ENCODE measurements around the gene CASP14.
"Not testable (repeated sequence)": the region's sequence is repeated elsewhere in the genome, so short reads cannot be mapped to it uniquely, and the experiment has no call there.

CASP14 gene

GRCh38 chr19:15050639-15051038, 1.4 kb downstream of the CASP14 start:
- ATAC-seq: no peak
- TF ChIP-seq RARB (CRISPR knock-in tag; IDR thresholded peaks at IDR 0.05) (no peak), CSRNP3 (CRISPR knock-in tag; IDR thresholded peaks at IDR 0.05) (no peak), PATZ1 (CRISPR knock-in tag; IDR thresholded peaks at IDR 0.05; ENCODE audit: borderline replicate concordance) (no peak), CSDC2 (CRISPR knock-in tag; IDR thresholded peaks at IDR 0.05) (no peak), BACH2 (CRISPR knock-in tag; IDR thresholded peaks at IDR 0.05; ENCODE audit: borderline replicate concordance) (no peak), ZC3H10 (CRISPR knock-in tag; IDR thresholded peaks at IDR 0.05) (no peak), ZFP3 (CRISPR knock-in tag; IDR thresholded peaks at IDR 0.05) (no peak), ZNF8 (CRISPR knock-in tag; IDR thresholded peaks at IDR 0.05) (no peak), TOX (CRISPR knock-in tag; IDR thresholded peaks at IDR 0.05; ENCODE audit: borderline replicate concordance) (no peak), OSR1 (CRISPR knock-in tag; IDR thresholded peaks at IDR 0.05) (no peak), GLIS3 (CRISPR knock-in tag; IDR thresholded peaks at IDR 0.05) (no peak), TSHZ2 (CRISPR knock-in tag; IDR thresholded peaks at IDR 0.05) (no peak), ZNF565 (CRISPR knock-in tag; conservative IDR thresholded peaks at IDR 0.05; ENCODE audit: low read depth) (no peak)

- no peak for TF ChIP-seq BACH2 (CRISPR knock-in tag; IDR thresholded peaks at IDR 0.05; ENCODE audit: borderline replicate concordance)
- no peak for TF ChIP-seq ESRRG (CRISPR knock-in tag; IDR thresholded peaks at IDR 0.05)
- no peak for TF ChIP-seq PATZ1 (CRISPR knock-in tag; IDR thresholded peaks at IDR 0.05; ENCODE audit: borderline replicate concordance)
- no peak for TF ChIP-seq POU6F1 (CRISPR knock-in tag; IDR thresholded peaks at IDR 0.05; ENCODE audit: borderline replicate concordance, low read depth)
- TF ChIP-seq SNAI2 (CRISPR knock-in tag; IDR thresholded peaks at IDR 0.05): no peak
- no peak for TF ChIP-seq CSDC2 (CRISPR knock-in tag; IDR thresholded peaks at IDR 0.05)
- no peak for TF ChIP-seq ZNF565 (CRISPR knock-in tag; conservative IDR thresholded peaks at IDR 0.05; ENCODE audit: low read depth)
- TF ChIP-seq ISL1 (CRISPR knock-in tag; IDR thresholded peaks at IDR 0.05): no peak
- no peak for TF ChIP-seq CSRNP3 (CRISPR knock-in tag; IDR thresholded peaks at IDR 0.05)
- TF ChIP-seq OSR1 (CRISPR knock-in tag; IDR thresholded peaks at IDR 0.05): no peak
- no peak for TF ChIP-seq TCF4 (CRISPR knock-in tag; IDR thresholded peaks at IDR 0.05; ENCODE audit: borderline replicate concordance)
- TF ChIP-seq TOX (CRISPR knock-in tag; IDR thresholded peaks at IDR 0.05; ENCODE audit: borderline replicate concordance): no peak
- TF ChIP-seq TSHZ2 (CRISPR knock-in tag; IDR thresholded peaks at IDR 0.05): no peak
- no peak for TF ChIP-seq ARNTL (CRISPR knock-in tag; IDR thresholded peaks at IDR 0.05; ENCODE audit: borderline replicate concordance, low read depth)
- no peak for TF ChIP-seq PPARA (CRISPR knock-in tag; IDR thresholded peaks at IDR 0.05; ENCODE audit: borderline replicate concordance)
- no peak for TF ChIP-seq RARB (CRISPR knock-in tag; IDR thresholded peaks at IDR 0.05)
- TF ChIP-seq ZNF8 (CRISPR knock-in tag; IDR thresholded peaks at IDR 0.05): no peak
- no peak for TF ChIP-seq ZFP30 (CRISPR knock-in tag; IDR thresholded peaks at IDR 0.05)
- TF ChIP-seq ZNF70 (CRISPR knock-in tag; IDR thresholded peaks at IDR 0.05): no peak
- no peak for TF ChIP-seq ZFP3 (CRISPR knock-in tag; IDR thresholded peaks at IDR 0.05)
- ATAC-seq: no peak
Observed at GRCh38 chr19:15062036-15062435, 12.8 kb downstream of the CASP14 start.

DNA sequence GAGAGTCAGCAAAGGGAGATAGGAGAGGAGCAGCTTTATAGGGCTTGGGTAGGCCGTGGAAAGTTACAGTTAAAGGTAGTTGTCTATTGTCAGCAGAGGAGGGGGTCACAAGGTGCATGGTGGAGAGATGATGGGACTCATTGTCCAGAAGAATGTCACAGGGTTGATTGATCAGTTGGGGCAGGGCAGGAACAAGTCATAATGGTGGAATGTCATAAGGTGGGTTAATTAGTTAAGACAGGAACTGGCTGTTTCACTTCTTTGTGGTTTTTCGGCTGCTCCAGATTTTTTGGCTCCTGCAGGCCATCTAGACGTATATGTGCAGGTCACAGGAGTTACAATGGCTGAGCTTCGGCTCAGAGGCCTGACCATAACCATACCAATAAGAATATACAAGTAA, 21.1 kb downstream of the CASP14 start:
- not testable (repeated sequence) for ATAC-seq

Measured in SK-N-SH treated with all-trans-retinoic acid at 6 μM for 48 hours (cell line).